Hepatocyte (in vitro differentiated cells): ENCODE measurements around the gene SKAP1.

Experiments used
- CTCF ChIP-seq: fragments of 200-600 bp; sonication (generic); IDR thresholded peaks from 2 replicates; pipeline ENCODE4 v1.5.1; 2016; ENCODE audit warnings: antibody characterized with exemption, mild to moderate bottlenecking; ENCODE audit not compliant: poor library complexity
- EZH2 ChIP-seq: fragments of 200-600 bp; sonication (generic); IDR thresholded peaks from 2 replicates; pipeline ENCODE4 v1.6.1; 2016; ENCODE audit warnings: antibody characterized with exemption, mild to moderate bottlenecking, borderline replicate concordance

GRCh38 chr17:48453447-48453846 lies 23.4 kb upstream of the SKAP1 start:
- TF ChIP-seq CTCF (no peak), EZH2 (no peak)
